GM10847 (cell line): ENCODE measurements around the gene DNER.

Experiments
- POLR2A ChIP-seq: IDR thresholded peaks from 2 replicates; pipeline ENCODE4 v1.6.1; 2011; ENCODE audit not compliant: insufficient read length; ENCODE audit errors: extremely low read depth

DNER gene

GRCh38 chr2:229714080-229714735 lies at the start of gene DNER:
Gene DNER, minus strand, starts transcription at chr2:229714555. Its CDS starts 132 bp downstream, at chr2:229714423.
- no peak for TF ChIP-seq POLR2A

GRCh38 chr2:229761663-229762062 lies 47.3 kb upstream of the DNER start:
- TF ChIP-seq POLR2A, result no peak

- no peak for TF ChIP-seq POLR2A
Observed at GRCh38 chr2:229752970-229753729, 38.8 kb upstream of the DNER start.

- TF ChIP-seq POLR2A, result no peak
Observed at GRCh38 chr2:229749779-229750178, 35.4 kb upstream of the DNER start.

- no peak for TF ChIP-seq POLR2A
Observed at GRCh38 chr2:229748950-229749349, 34.6 kb upstream of the DNER start.

- TF ChIP-seq POLR2A, result no peak
Observed at GRCh38 chr2:229740279-229740678, 25.9 kb upstream of the DNER start.

- no peak for TF ChIP-seq POLR2A
Observed at GRCh38 chr2:229738024-229738625, 23.8 kb upstream of the DNER start.

GRCh38 chr2:229734410-229734809 lies 20.1 kb upstream of the DNER start:
- TF ChIP-seq POLR2A, result no peak

GRCh38 chr2:229733611-229734245 lies 19.4 kb upstream of the DNER start:
- TF ChIP-seq POLR2A, result no peak

- no peak for TF ChIP-seq POLR2A
Observed at GRCh38 chr2:229732897-229733296, 18.5 kb upstream of the DNER start.

GRCh38 chr2:229731916-229732315 lies 17.6 kb upstream of the DNER start:
- no peak for TF ChIP-seq POLR2A

- TF ChIP-seq POLR2A, result no peak
Observed at GRCh38 chr2:229731363-229731762, 17.0 kb upstream of the DNER start.

GRCh38 chr2:229728370-229728769 lies 14.0 kb upstream of the DNER start:
- TF ChIP-seq POLR2A, result no peak

GRCh38 chr2:229726643-229727042 lies 12.3 kb upstream of the DNER start:
- no peak for TF ChIP-seq POLR2A

- TF ChIP-seq POLR2A, result no peak
Observed at GRCh38 chr2:229725716-229726574, 11.6 kb upstream of the DNER start.
